Endothelial cell of hepatic sinusoid (primary cell): Measurements from ENCODE around the gene ADAMTS13.

ENCODE experiments used
- in situ Hi-C: cut with HindIII; loops from 2 replicates; pipeline ENCODE4 v1.10.0; 2017; ENCODE audit warnings: low sequenced_read_pairs

ADAMTS13 gene

DNA sequence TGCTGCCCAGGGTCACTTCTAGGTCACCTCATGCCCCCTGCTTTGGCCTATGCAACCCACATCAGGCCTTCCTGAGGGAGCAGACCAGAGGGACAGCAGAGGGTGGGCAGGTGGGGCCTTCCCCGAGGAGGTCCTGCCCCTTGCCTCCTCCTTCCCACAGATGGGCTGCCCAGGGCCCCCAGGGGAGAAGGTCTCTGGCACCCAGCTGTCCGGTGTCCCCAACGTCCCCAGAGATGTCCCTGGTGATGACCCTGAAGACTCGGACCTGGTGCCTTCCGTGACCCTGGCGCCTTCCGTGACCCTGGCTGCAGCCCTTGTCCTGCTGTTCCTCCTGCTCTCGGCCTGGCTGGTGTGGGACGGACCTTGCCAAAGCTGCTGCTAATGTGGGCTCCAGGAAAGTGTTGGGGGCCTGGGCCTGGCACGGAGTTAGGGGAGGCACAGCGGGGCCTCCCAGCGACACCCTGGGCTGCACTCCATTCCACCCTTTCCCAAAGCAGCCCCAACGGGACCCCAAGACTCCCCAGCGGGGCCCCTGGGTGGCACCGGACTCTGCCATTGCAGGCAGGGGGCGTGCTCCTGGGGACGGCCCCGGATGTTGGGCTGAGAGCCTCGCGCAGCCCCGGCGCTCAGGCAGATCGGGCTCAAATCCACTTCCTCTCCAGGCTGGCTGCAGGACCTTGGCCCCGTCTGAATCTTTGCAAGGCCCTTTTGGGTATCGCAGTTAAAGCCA lies 63.5 kb downstream of the ADAMTS13 start:
- in situ Hi-C loops = no loop called here

- in situ Hi-C loops = no loop called here
Measured at GRCh38 chr9:133487331-133487725, 65.2 kb downstream of the ADAMTS13 start.

- in situ Hi-C loops = no loop called here
Measured at GRCh38 chr9:133488686-133489252, 66.6 kb downstream of the ADAMTS13 start.

DNA sequence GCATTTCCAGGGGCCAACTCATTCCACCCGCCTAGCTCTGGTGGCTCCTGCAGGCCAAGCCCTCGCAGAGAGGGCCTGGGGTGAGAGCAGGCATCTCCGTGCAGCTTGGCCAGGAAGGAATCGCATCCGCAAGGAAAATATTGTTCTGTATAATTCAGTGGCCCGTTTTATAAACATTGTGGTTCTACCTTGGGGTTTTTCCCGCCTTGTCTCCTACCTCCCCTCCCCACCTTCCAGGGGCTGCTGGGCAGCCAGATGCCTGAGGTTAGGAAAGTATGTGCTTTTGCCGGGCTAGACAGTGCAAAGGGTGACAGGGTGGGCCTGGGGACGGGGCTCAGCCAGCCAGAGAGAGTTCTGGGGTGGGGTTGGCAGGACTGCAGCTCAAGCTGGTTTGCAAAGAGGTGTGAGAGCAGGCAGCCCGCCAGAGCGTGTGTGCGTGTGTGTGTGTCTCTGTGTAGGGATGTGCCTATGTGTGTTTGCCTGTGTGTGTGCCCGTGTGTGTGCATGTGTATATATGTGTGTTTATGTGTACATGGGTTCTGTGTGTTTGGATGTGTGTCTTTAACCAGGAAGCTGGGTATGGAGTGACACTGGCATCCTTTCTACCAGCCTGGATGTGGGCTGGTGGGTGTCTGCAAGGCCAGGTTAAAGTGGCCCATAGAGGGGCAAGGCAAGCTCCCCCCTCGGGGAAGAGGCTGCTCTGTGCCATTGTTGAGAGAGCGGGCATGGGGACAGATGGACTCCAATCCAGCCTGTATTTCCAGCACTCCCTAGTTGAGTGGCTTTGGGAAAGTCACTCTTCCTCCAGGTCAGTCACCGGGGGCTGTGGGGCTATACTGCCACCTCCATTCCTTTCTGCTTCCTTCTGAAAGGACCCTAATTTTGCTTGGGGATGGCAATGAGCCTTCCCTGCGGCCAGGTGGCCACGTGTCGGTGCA lies 67.4 kb downstream of the ADAMTS13 start:
- in situ Hi-C loops = loop anchor here (5.0 to 10.0 kb wide), 3 partner anchors 72 to 215 kb away; partner anchors contain the start of genes ABO, REXO4, STKLD1 and SURF4

DNA sequence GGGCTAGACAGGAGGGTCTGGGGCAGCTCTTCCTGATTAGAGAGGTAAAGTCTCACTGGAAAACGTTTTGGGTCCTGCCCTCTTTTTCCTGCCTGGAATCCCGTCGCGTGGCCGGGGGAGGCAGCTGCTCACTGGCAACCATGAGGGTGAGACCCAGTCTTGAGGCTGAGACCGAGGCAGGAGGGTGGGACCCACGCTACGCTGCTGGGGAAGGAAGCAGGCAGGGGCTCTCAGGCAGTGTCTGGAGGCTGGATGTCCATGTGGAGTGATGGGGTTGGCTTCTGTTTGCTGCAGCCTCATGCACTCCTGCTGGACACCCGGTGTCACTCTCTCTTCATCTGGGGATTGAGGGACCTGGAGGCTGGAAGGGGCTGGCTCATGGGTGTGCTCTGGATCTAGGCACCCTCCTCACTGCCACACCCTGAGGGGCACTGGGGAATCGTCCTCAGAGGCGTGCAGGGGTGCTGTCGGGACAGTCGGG lies 68.1 kb downstream of the ADAMTS13 start:
- in situ Hi-C loops = loop anchor here (5.0 to 10.0 kb wide), 3 partner anchors 73 to 215 kb away; partner anchors contain the start of genes ABO, REXO4, STKLD1 and SURF4

GRCh38 chr9:133490865-133491655 lies 68.9 kb downstream of the ADAMTS13 start:
- in situ Hi-C loops = loop anchor here (5.0 to 10.0 kb wide), 3 partner anchors 74 to 216 kb away; partner anchors contain the start of genes ABO, REXO4, STKLD1 and SURF4

GRCh38 chr9:133491656-133491925 lies 69.4 kb downstream of the ADAMTS13 start:
- in situ Hi-C loops = loop anchor here (5.0 to 10.0 kb wide), 3 partner anchors 74 to 217 kb away; partner anchors contain the start of genes ABO, REXO4, STKLD1 and SURF4

DNA sequence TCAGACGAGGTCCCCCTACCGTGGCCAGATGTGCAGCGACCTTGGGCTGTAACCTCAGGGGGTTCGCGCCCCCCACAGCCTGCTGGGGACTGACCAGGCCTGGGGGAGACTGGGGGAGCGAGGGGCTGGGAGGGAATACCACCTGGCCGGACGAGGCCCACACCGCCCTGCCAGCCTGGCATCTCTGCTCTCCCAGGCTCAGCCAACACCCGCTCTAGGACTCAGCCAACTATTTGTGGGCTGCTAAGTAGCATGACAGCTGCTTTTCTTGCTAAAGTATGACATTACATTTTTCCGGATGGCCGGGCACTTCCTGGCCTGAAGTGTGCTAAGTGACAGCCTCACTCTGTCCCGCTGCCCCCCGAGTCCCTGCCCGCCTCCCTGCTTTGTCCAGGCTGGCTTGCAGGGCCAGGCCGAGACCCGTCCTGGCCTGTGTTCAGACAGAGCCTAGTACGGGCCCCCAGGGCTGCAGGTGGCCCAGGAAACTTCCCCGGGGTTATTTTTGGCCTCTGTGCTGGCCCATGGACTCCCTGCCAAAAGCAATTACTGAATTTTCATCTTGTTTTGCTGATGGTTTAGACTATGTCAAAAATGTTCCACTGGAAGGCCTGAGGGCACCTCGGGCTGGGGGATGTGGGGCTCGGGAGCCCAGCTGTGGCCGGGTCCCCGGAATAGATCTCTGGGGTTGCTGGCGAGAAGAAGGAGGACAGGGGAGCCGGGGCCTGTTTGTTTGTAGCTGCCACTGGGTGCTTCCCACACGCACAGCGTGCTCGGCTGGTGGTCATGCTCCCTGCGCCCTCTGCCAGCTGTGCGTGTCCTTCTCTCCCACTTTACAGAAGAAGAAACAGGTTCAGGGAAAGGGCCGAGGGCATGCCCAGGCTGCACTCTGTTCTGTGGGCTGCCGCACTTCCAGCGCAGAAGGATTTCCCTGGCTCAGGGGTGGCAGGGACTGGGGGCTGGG lies 70.2 kb downstream of the ADAMTS13 start:
- in situ Hi-C loops = loop anchor here (5.0 to 10.0 kb wide), 3 partner anchors 75 to 218 kb away; partner anchors contain the start of genes ABO, REXO4, STKLD1 and SURF4

- in situ Hi-C loops = loop anchor here (5.0 to 10.0 kb wide), 3 partner anchors 76 to 219 kb away; partner anchors contain the start of genes ABO, REXO4, STKLD1 and SURF4
Measured at GRCh38 chr9:133493428-133493827, 71.3 kb downstream of the ADAMTS13 start.

GRCh38 chr9:133493845-133494540 lies 71.8 kb downstream of the ADAMTS13 start:
- in situ Hi-C loops = loop anchor here (5.0 to 10.0 kb wide), 3 partner anchors 77 to 219 kb away; partner anchors contain the start of genes ABO, REXO4, STKLD1 and SURF4

DNA sequence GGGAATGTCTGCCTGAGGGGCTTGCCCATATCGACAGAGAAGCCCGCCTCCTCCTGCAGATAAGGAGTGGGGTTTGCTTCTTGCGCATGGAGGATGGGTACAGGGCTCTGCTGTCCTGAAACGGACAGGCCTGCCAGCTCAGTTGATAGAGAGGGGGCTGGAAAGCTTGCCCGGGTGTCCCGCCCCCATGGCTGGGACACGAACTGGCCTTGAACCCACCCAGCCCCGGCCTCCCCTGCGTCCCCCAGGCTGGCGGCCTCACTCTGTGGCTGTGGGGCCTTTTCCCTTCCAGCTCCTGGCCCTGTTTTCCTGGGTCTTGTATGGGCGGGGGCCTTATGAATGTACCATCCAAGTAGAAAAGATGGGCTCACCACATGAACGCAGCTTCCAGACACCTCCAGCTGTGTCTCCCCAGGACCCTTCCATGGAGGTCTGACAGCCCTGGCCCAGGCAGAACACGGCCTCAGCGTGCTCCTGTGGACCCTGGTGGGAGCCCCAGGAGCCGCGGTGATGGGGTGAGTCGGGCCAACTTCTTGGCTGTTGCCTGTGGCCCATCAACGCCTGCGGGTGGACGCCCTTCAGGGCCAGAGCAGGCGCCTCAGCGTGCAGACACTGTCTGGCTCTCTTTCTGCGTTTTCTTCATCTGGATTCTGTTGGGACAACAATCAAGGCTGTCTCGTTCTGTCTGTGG lies 72.6 kb downstream of the ADAMTS13 start:
- in situ Hi-C loops = loop anchor here (5.0 to 10.0 kb wide), 3 partner anchors 77 to 220 kb away; partner anchors contain the start of genes ABO, REXO4, STKLD1 and SURF4

DNA sequence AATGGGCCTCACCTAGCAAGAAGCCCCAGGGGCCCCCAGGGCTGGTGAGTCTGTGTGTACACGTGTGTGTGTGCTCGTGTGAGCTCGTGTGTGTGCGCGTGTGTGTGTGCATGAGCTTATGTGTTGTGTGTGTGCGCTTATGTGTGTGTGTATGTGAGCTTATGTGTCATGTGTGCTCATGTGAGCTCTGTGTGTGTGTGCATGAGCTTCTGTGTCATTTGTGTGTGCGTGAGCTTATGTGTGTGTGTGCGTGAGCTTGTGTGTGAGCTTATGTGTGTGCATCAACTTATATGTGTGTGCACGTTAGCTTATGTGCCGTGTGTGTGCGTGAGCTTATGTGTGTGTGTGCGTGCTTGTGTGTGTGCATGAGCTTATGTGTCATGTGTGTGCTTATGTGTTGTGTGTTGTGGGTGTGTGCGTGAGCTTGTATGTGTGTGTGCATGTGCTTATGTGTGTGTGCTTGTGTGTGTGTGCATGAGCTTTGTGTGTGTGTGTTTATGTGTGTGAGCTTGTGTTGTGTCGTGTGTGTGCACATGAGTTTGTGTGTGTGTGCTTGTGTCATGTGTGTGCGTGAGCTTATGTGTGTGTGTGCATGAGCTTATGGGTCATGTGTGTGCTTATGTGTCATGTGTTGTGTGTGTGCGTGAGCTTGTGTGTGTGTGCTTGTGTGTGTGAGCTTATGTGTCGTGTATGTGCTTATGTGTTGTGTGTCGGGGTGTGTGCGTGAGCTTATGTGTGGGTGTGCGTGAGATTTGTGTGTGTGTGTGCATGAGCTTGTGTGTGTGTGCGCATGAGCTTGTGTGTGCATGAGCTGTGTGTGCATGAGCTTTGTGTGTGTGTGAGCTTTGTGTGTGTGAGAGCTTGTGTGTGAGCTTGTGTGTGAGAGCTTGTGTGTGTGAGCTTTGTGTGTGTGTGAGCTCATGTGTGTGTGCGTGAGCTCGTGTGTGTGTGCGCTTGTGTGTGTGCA lies 73.4 kb downstream of the ADAMTS13 start:
- in situ Hi-C loops = loop anchor here (10.0 kb wide), 1 partner anchor 221 kb away; the partner anchor contains the start of gene ABO

DNA sequence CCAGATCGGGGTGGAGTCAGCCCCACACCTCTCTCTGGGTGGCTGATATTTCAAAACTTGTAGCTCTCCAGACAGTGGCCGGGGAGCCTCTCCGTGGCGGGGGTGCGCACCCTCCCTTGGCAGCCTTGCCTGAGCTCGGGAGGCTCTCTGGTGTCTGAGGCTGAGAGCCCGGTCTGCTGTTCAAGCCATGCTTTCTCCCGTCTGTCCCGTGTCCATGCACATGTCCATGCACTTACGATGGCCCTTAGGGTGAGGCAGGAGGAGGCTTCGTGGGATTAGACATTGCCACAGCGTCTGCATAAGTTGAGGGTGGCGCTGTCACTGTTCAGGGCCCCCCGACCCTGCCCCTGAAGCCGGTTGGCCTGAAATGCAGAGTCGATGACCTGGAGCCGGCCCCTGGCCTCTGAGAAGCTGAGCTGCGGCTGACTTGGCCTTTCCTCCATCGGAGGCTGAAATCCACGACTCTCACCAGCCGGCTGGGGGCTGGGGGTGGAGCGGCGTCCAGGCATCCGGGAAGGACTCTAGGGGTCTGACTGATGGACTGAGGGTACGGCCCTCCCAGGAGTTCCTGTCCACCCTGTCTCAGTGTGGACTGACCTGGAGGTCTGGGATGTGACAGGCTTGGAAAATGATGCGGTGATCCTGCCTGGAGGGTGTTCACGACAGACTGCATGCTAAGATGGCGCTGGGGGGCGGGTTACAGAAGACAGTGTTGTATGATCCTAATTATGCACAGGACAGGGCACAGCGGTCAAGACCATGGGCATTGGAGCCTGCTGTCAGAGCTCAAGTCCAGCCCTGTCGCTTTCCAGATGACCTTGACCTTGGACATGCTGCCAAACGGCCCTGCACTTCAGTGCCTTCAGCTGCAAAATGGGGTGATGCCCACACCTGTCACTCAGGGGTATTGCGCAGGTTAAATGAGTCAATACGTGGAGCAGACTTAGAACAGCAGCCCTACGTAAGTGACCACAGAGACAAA lies 75.0 kb downstream of the ADAMTS13 start:
- in situ Hi-C loops = loop anchor here (10.0 kb wide), 1 partner anchor 222 kb away; the partner anchor contains the start of gene ABO

DNA sequence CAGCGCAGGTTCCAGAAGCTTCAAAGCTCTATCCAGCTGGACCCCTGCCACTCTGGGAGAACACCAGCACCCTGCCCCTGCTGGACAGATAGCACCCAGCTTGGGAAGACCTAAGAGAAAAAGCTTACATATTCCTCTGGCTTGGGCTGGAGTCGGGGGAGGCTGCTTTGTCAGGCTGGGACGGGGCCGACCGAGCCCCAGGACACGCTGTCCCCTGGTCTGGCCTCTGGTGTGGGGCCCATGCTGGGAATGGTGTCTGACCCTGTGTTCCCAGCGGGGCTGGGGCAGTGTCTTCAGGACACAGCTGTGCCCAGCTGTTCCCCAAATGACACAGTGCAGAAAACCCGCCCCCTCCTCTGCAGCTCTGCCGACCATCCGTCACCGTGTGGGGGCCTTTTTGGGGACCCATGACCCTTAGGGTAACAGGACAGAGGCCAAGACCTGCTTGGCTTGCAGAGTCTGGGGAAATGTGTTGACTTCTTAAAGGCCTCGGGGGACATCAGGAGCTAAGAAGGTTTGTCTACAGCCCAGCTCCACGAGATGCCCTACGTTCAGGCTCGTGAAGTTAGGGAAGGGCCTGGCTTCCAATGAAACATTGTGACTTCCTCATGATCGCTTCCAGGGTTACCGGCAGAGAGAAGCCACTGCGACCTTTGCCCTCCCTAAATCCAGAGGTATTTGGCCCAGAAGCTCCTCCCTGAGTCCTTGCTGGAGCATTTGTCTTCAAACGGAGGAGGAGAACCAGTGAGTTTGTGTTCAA lies 77.1 kb downstream of the ADAMTS13 start:
- in situ Hi-C loops = loop anchor here (10.0 kb wide), 1 partner anchor 225 kb away; the partner anchor contains the start of gene ABO
